ENCODE data around the gene MAG. TPM values are rescaled to one million over a fixed set of nuclear protein-coding genes. Genes with fewer than 3 reads are reported as not detected.

The MAG gene
- total and polyA plus RNA-seq, 9 of the 15 experiments (the other 6 are each of a cell fraction or from before 2014, with no cell fraction given): 0.11 to 10.0 (median 1.6) TPM

DNA sequence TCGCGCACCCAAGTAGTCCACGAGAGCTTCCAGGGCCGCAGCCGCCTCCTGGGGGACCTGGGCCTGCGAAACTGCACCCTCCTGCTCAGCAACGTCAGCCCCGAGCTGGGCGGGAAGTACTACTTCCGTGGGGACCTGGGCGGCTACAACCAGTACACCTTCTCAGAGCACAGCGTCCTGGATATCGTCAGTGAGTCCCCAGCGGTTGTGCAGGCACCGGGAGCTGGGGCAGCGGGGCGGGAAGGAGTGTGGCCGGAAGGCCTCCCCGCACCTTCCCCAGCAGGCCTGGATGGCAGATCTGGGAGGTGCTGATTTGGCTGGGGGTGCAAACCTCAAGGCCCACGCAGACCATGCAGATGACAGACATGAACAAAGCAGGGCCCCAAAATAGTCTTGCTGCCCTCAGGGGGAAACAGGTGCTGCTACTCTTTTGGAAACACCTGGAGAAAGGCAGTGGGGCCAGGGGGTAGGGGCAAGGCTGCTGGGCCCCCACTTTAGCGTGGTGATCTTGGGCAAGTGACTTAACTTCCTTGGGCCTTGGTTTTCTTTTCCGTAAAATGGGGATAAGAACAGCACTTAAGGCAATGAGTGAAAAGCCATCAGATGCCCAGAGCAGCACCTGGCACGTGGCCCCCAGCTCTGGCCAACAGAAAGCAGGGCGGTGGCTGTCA lies 4.0 kb downstream of the MAG start (continued):
- no peak for TF ChIP-seq ZFP36 (IDR thresholded peaks at IDR 0.05; ENCODE audit: low read depth, low read length, partially characterized antibody)
- no peak for TF ChIP-seq RBM22 (IDR thresholded peaks at IDR 0.05; ENCODE audit: low read depth, low read length, poor library complexity, severe bottlenecking)
- TF ChIP-seq RFX7 (CRISPR knock-in tag; IDR thresholded peaks at IDR 0.05): no peak
- no peak for TF ChIP-seq HDAC8 (tag; IDR thresholded peaks at IDR 0.05)
- peak; percentile 24 for TF ChIP-seq ARID1B (IDR thresholded peaks at IDR 0.05)
- no peak for TF ChIP-seq GTF2E2 (tag; IDR thresholded peaks at IDR 0.05)
- no peak for TF ChIP-seq SRSF9 (IDR thresholded peaks at IDR 0.05; ENCODE audit: borderline replicate concordance, low read depth, low read length)
- TF ChIP-seq, protein P1, sequence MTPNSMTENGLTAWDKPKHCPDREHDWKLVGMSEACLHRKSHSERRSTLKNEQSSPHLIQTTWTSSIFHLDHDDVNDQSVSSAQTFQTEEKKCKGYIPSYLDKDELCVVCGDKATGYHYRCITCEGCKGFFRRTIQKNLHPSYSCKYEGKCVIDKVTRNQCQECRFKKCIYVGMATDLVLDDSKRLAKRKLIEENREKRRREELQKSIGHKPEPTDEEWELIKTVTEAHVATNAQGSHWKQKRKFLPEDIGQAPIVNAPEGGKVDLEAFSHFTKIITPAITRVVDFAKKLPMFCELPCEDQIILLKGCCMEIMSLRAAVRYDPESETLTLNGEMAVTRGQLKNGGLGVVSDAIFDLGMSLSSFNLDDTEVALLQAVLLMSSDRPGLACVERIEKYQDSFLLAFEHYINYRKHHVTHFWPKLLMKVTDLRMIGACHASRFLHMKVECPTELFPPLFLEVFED (CRISPR knock-in tag; conservative IDR thresholded peaks at IDR 0.05): no peak
- TF ChIP-seq, protein P2, sequence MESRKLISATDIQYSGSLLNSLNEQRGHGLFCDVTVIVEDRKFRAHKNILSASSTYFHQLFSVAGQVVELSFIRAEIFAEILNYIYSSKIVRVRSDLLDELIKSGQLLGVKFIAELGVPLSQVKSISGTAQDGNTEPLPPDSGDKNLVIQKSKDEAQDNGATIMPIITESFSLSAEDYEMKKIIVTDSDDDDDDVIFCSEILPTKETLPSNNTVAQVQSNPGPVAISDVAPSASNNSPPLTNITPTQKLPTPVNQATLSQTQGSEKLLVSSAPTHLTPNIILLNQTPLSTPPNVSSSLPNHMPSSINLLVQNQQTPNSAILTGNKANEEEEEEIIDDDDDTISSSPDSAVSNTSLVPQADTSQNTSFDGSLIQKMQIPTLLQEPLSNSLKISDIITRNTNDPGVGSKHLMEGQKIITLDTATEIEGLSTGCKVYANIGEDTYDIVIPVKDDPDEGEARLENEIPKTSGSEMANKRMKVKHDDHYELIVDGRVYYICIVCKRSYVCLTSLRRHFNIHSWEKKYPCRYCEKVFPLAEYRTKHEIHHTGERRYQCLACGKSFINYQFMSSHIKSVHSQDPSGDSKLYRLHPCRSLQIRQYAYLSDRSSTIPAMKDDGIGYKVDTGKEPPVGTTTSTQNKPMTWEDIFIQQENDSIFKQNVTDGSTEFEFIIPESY (CRISPR knock-in tag; IDR thresholded peaks at IDR 0.05): no peak
- peak; percentile 53; the same call in 1 of the 2 replicates for TF ChIP-seq EGR1 (conservative IDR thresholded peaks at IDR 0.05)
- TF ChIP-seq SMARCB1 (IDR thresholded peaks at IDR 0.05; ENCODE audit: insufficient read length, low read depth): no peak
- no peak for TF ChIP-seq U2AF2 (optimal IDR thresholded peaks at IDR 0.05; ENCODE audit: low read depth, low read length)
- TF ChIP-seq GATA2 (CRISPR knock-in tag; IDR thresholded peaks at IDR 0.05): no peak
- no peak for TF ChIP-seq DMBX1 (CRISPR knock-in tag; IDR thresholded peaks at IDR 0.05; ENCODE audit: borderline replicate concordance)
- TF ChIP-seq ZNF584 (CRISPR knock-in tag; IDR thresholded peaks at IDR 0.05; ENCODE audit: low read depth): no peak
- TF ChIP-seq, protein P3, sequence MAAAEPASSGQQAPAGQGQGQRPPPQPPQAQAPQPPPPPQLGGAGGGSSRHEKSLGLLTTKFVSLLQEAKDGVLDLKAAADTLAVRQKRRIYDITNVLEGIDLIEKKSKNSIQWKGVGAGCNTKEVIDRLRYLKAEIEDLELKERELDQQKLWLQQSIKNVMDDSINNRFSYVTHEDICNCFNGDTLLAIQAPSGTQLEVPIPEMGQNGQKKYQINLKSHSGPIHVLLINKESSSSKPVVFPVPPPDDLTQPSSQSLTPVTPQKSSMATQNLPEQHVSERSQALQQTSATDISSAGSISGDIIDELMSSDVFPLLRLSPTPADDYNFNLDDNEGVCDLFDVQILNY (CRISPR knock-in tag; IDR thresholded peaks at IDR 0.05): no peak
- no peak for TF ChIP-seq MIER1 (IDR thresholded peaks at IDR 0.05; ENCODE audit: low read depth)
- TF ChIP-seq SMAD1 (IDR thresholded peaks at IDR 0.05; ENCODE audit: low read depth, low read length, partially characterized antibody): no peak
- TF ChIP-seq MTA2 (IDR thresholded peaks at IDR 0.05; ENCODE audit: low read depth): no peak
- TF ChIP-seq CBFA2T2 (conservative IDR thresholded peaks at IDR 0.05): peak; percentile 43; the same call in 1 of the 2 replicates
- no peak for TF ChIP-seq YBX1 (IDR thresholded peaks at IDR 0.05)
- no peak for TF ChIP-seq NCOA6 (IDR thresholded peaks at IDR 0.05)
- no peak for TF ChIP-seq PHF21A (IDR thresholded peaks at IDR 0.05; ENCODE audit: borderline replicate concordance, low read depth)

Measured in K562 (cell line).